Measurements from ENCODE around the gene ZNF628. TPM values are rescaled to one million over a fixed set of nuclear protein-coding genes. Genes with fewer than 3 reads are reported as not detected.

ZNF628 gene
- polyA plus RNA-seq, 2 donors = 3.8 to 7.0 TPM

- Histone ChIP-seq H3K36me3 (ENCODE audit: control insufficient read depth in 2 of 2, insufficient read depth in 2 of 2, low read length in 1 of 2) (no peaks in the 10 kb centered on the region), H3K27me3 (ENCODE audit: control insufficient read depth in 1 of 2, insufficient read depth in 2 of 2, low read length in 2 of 2) (peaks cover 7 to 43% of the 10 kb centered on the region in 2 donors), H3K4me3 (ENCODE audit: low read depth in 1 of 2, low read length in 2 of 2) (no peak overlapping the region), H3K9me3 (ENCODE audit: control insufficient read depth in 2 of 2, insufficient read depth in 1 of 2, low read depth in 1 of 2, low read length in 1 of 2) (peaks cover 0 to 10% of the 10 kb centered on the region in 2 donors), H3K4me1 (ENCODE audit: control insufficient read depth in 2 of 2, insufficient read depth in 2 of 2, low read length in 1 of 2) (peaks cover 6 to 8% of the 10 kb centered on the region in 2 donors), H3K27ac (ENCODE audit: low read depth in 2 of 2, low read length in 1 of 2) (no peak overlapping the region)
- WGBS, 2 donors = 8 to 12% methylated on average over 38 to 39 of the region's 39 CpGs
Observed at GRCh38 chr19:55440411-55441105, 35.9 kb upstream of the ZNF628 start.

GRCh38 chr19:55441319-55441691 lies 35.1 kb upstream of the ZNF628 start:
- H3K27me3 ChIP-seq (ENCODE audit: control insufficient read depth in 1 of 2, insufficient read depth in 2 of 2, low read length in 2 of 2) = peaks cover 7 to 43% of the 10 kb centered on the region in 2 donors
- peaks cover 6 to 8% of the 10 kb centered on the region in 2 donors for H3K4me1 ChIP-seq (ENCODE audit: control insufficient read depth in 2 of 2, insufficient read depth in 2 of 2, low read length in 1 of 2)
- no peaks in the 10 kb centered on the region for H3K36me3 ChIP-seq (ENCODE audit: control insufficient read depth in 2 of 2, insufficient read depth in 2 of 2, low read length in 1 of 2)
- no peak overlapping the region for H3K4me3 ChIP-seq (ENCODE audit: low read depth in 1 of 2, low read length in 2 of 2)
- WGBS, 2 donors = 4 to 5% methylated on average over 21 of the region's 21 CpGs
- H3K9me3 ChIP-seq (ENCODE audit: control insufficient read depth in 2 of 2, insufficient read depth in 1 of 2, low read depth in 1 of 2, low read length in 1 of 2) = peaks cover 0 to 10% of the 10 kb centered on the region in 2 donors
- no peak overlapping the region for H3K27ac ChIP-seq (ENCODE audit: low read depth in 2 of 2, low read length in 1 of 2)

- Histone ChIP-seq H3K36me3 (ENCODE audit: control insufficient read depth in 2 of 2, insufficient read depth in 2 of 2, low read length in 1 of 2) (no peaks in the 10 kb centered on the region), H3K4me3 (ENCODE audit: low read depth in 1 of 2, low read length in 2 of 2) (no peak overlapping the region), H3K27me3 (ENCODE audit: control insufficient read depth in 1 of 2, insufficient read depth in 2 of 2, low read length in 2 of 2) (peaks cover 7 to 43% of the 10 kb centered on the region in 2 donors), H3K9me3 (ENCODE audit: control insufficient read depth in 2 of 2, insufficient read depth in 1 of 2, low read depth in 1 of 2, low read length in 1 of 2) (peaks cover 0 to 10% of the 10 kb centered on the region in 2 donors), H3K27ac (ENCODE audit: low read depth in 2 of 2, low read length in 1 of 2) (no peak overlapping the region), H3K4me1 (ENCODE audit: control insufficient read depth in 2 of 2, insufficient read depth in 2 of 2, low read length in 1 of 2) (peaks cover 6 to 8% of the 10 kb centered on the region in 2 donors)
- WGBS, 2 donors = 1 to 3% methylated on average over 32 to 39 of the region's 39 CpGs
Observed at GRCh38 chr19:55441692-55442321, 34.6 kb upstream of the ZNF628 start.

- H3K27ac ChIP-seq (ENCODE audit: low read depth in 2 of 2, low read length in 1 of 2) = no peak overlapping the region
- H3K9me3 ChIP-seq (ENCODE audit: control insufficient read depth in 2 of 2, insufficient read depth in 1 of 2, low read depth in 1 of 2, low read length in 1 of 2) = peaks cover 0 to 10% of the 10 kb centered on the region in 2 donors
- peaks cover 7 to 41% of the 10 kb centered on the region in 2 donors for H3K27me3 ChIP-seq (ENCODE audit: control insufficient read depth in 1 of 2, insufficient read depth in 2 of 2, low read length in 2 of 2)
- WGBS, 2 donors = 1 to 2% methylated on average over 48 to 72 of the region's 72 CpGs
- no peaks in the 10 kb centered on the region for H3K36me3 ChIP-seq (ENCODE audit: control insufficient read depth in 2 of 2, insufficient read depth in 2 of 2, low read length in 1 of 2)
- peaks cover 8 to 13% of the 10 kb centered on the region in 2 donors for H3K4me1 ChIP-seq (ENCODE audit: control insufficient read depth in 2 of 2, insufficient read depth in 2 of 2, low read length in 1 of 2)
- H3K4me3 ChIP-seq (ENCODE audit: low read depth in 1 of 2, low read length in 2 of 2) = no peak overlapping the region
Observed at GRCh38 chr19:55442372-55442961, 34.0 kb upstream of the ZNF628 start.

- Histone ChIP-seq H3K36me3 (ENCODE audit: control insufficient read depth in 2 of 2, insufficient read depth in 2 of 2, low read length in 1 of 2) (no peaks in the 10 kb centered on the region), H3K4me3 (ENCODE audit: low read depth in 1 of 2, low read length in 2 of 2) (no peak within 1 kb of the TSS), H3K27ac (ENCODE audit: low read depth in 2 of 2, low read length in 1 of 2) (no peak within 1 kb of the TSS), H3K27me3 (ENCODE audit: control insufficient read depth in 1 of 2, insufficient read depth in 2 of 2, low read length in 2 of 2) (peaks cover 7 to 38% of the 10 kb centered on the region in 2 donors), H3K4me1 (ENCODE audit: control insufficient read depth in 2 of 2, insufficient read depth in 2 of 2, low read length in 1 of 2) (peaks cover 8 to 20% of the 10 kb centered on the region in 2 donors), H3K9me3 (ENCODE audit: control insufficient read depth in 2 of 2, insufficient read depth in 1 of 2, low read depth in 1 of 2, low read length in 1 of 2) (peaks cover 0 to 10% of the 10 kb centered on the region in 2 donors)
- 2 to 3% methylated on average over 43 of the region's 43 CpGs for WGBS, 2 donors
Observed at GRCh38 chr19:55443045-55443823, 33.2 kb upstream of the ZNF628 start, which contains the start of gene SHISA7. SHISA7 (minus strand) TSS chr19:55443300; CDS start chr19:55442863, 437 bp downstream.

GRCh38 chr19:55443824-55444480 lies 32.5 kb upstream of the ZNF628 start:
- peaks cover 0 to 10% of the 10 kb centered on the region in 2 donors for H3K9me3 ChIP-seq (ENCODE audit: control insufficient read depth in 2 of 2, insufficient read depth in 1 of 2, low read depth in 1 of 2, low read length in 1 of 2)
- H3K4me3 ChIP-seq (ENCODE audit: low read depth in 1 of 2, low read length in 2 of 2) = no peak overlapping the region
- WGBS, 2 donors = 32 to 33% methylated on average over 18 of the region's 18 CpGs

GRCh38 chr19:55444646-55445045 lies 31.8 kb upstream of the ZNF628 start:
- peaks cover 0 to 13% of the 10 kb centered on the region in 2 donors for H3K9me3 ChIP-seq (ENCODE audit: control insufficient read depth in 2 of 2, insufficient read depth in 1 of 2, low read depth in 1 of 2, low read length in 1 of 2)
- 44 to 45% methylated on average over 11 of the region's 11 CpGs for WGBS, 2 donors
- H3K4me3 ChIP-seq (ENCODE audit: low read depth in 1 of 2, low read length in 2 of 2) = no peak overlapping the region
- H3K36me3 ChIP-seq (ENCODE audit: control insufficient read depth in 2 of 2, insufficient read depth in 2 of 2, low read length in 1 of 2) = no peaks in the 10 kb centered on the region
- no peak overlapping the region for H3K27ac ChIP-seq (ENCODE audit: low read depth in 2 of 2, low read length in 1 of 2)
- H3K27me3 ChIP-seq (ENCODE audit: control insufficient read depth in 1 of 2, insufficient read depth in 2 of 2, low read length in 2 of 2) = peaks cover 7 to 33% of the 10 kb centered on the region in 2 donors
- H3K4me1 ChIP-seq (ENCODE audit: control insufficient read depth in 2 of 2, insufficient read depth in 2 of 2, low read length in 1 of 2) = peaks cover 8 to 22% of the 10 kb centered on the region in 2 donors

More at GRCh38 chr19:55443824-55444480, 32.5 kb upstream of the ZNF628 start:
- no peak overlapping the region for H3K27ac ChIP-seq (ENCODE audit: low read depth in 2 of 2, low read length in 1 of 2)
- peaks cover 8 to 22% of the 10 kb centered on the region in 2 donors for H3K4me1 ChIP-seq (ENCODE audit: control insufficient read depth in 2 of 2, insufficient read depth in 2 of 2, low read length in 1 of 2)
- peaks cover 7 to 33% of the 10 kb centered on the region in 2 donors for H3K27me3 ChIP-seq (ENCODE audit: control insufficient read depth in 1 of 2, insufficient read depth in 2 of 2, low read length in 2 of 2)
- no peaks in the 10 kb centered on the region for H3K36me3 ChIP-seq (ENCODE audit: control insufficient read depth in 2 of 2, insufficient read depth in 2 of 2, low read length in 1 of 2)

- Histone ChIP-seq H3K27ac (ENCODE audit: low read depth in 2 of 2, low read length in 1 of 2) (no peak overlapping the region), H3K4me1 (ENCODE audit: control insufficient read depth in 2 of 2, insufficient read depth in 2 of 2, low read length in 1 of 2) (peaks cover 8 to 22% of the 10 kb centered on the region in 2 donors), H3K27me3 (ENCODE audit: control insufficient read depth in 1 of 2, insufficient read depth in 2 of 2, low read length in 2 of 2) (peaks cover 7 to 29% of the 10 kb centered on the region in 2 donors), H3K36me3 (ENCODE audit: control insufficient read depth in 2 of 2, insufficient read depth in 2 of 2, low read length in 1 of 2) (no peaks in the 10 kb centered on the region), H3K9me3 (ENCODE audit: control insufficient read depth in 2 of 2, insufficient read depth in 1 of 2, low read depth in 1 of 2, low read length in 1 of 2) (peaks cover 0 to 6% of the 10 kb centered on the region in 2 donors), H3K4me3 (ENCODE audit: low read depth in 1 of 2, low read length in 2 of 2) (no peak overlapping the region)
- 41 to 48% methylated on average over 8 of the region's 8 CpGs for WGBS, 2 donors
Observed at GRCh38 chr19:55446060-55446459, 30.4 kb upstream of the ZNF628 start.
